22Rv1 (cell line): ENCODE data around the gene NRIP1.

Source experiments
- ZFX ChIP-seq: fragments of 450-650 bp; IDR thresholded peaks from 2 replicates; pipeline ENCODE4 v1.6.1; 2017; ENCODE audit warnings: antibody characterized with exemption, borderline replicate concordance
- TF ChIP-seq, protein P1 (sequence below): fragments of 450-650 bp; IDR thresholded peaks from 2 replicates; pipeline ENCODE4 v1.5.1; 2017; ENCODE audit warnings: mild to moderate bottlenecking

DNA sequence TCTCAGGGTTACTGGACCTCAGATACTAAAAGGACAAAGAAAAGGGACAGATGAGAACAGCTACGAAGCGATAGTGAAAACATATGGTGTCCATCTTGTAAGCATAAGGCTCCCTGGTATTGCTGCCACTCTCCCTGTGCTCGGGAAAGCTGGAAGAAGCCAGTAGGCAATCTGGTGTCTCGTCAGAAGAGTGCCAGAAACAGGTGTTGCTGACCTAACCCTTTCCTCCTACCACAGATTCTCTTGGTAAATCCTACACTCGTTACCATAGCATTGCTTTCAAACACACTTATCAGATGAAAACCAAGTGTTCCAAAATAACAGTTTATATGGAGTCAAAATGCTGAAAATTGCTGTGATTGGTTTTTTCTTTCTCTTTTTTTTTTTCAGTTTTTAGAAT lies 146.3 kb downstream of the NRIP1 start:
- TF ChIP-seq, protein P1, sequence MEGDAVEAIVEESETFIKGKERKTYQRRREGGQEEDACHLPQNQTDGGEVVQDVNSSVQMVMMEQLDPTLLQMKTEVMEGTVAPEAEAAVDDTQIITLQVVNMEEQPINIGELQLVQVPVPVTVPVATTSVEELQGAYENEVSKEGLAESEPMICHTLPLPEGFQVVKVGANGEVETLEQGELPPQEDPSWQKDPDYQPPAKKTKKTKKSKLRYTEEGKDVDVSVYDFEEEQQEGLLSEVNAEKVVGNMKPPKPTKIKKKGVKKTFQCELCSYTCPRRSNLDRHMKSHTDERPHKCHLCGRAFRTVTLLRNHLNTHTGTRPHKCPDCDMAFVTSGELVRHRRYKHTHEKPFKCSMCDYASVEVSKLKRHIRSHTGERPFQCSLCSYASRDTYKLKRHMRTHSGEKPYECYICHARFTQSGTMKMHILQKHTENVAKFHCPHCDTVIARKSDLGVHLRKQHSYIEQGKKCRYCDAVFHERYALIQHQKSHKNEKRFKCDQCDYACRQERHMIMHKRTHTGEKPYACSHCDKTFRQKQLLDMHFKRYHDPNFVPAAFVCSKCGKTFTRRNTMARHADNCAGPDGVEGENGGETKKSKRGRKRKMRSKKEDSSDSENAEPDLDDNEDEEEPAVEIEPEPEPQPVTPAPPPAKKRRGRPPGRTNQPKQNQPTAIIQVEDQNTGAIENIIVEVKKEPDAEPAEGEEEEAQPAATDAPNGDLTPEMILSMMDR, result no peak
- no peak for TF ChIP-seq ZFX
